ENCODE measurements around the gene COA8. TPM values are rescaled to one million over a fixed set of nuclear protein-coding genes. Genes with fewer than 3 reads are reported as not detected.

COA8 gene
- total and polyA plus RNA-seq, 10 of the 15 experiments (the other 5 are each of a cell fraction or from before 2014, with no cell fraction given), result 6.1 to 69.5 (median 25.8) TPM

- TF ChIP-seq CUX1 (IDR thresholded peaks at IDR 0.05; ENCODE audit: insufficient replicate concordance, low read depth, low read length) (no peak), SREBF1 (IDR thresholded peaks at IDR 0.05; ENCODE audit: low read length) (no peak), RAD51 (IDR thresholded peaks at IDR 0.05) (no peak), PML (IDR thresholded peaks at IDR 0.05; ENCODE audit: low read length) (no peak), MTA2 (IDR thresholded peaks at IDR 0.05; ENCODE audit: low read depth) (no peak), CEBPZ (IDR thresholded peaks at IDR 0.05; ENCODE audit: low read depth, low read length) (no peak), E2F8 (IDR thresholded peaks at IDR 0.05; ENCODE audit: low read depth, partially characterized antibody) (no peak)
These were observed 463 bp downstream of the COA8 start (continued) for GRCh38 chr14:103563226-103563620.
